HG02610 (cell line): ENCODE measurements around the gene SMIM13.

Experiments
- ATAC-seq: cut with Tn5 transposase; IDR thresholded peaks from one replicate; pipeline ENCODE4 v1.9.1; 2021; ENCODE audit warnings: mild to moderate bottlenecking, moderate library complexity; ENCODE audit not compliant: unreplicated experiment

Gene SMIM13

GRCh38 chr6:11093626-11094410 is at the start of gene SMIM13:
Gene SMIM13, plus strand, starts transcription at chr6:11093834. Its CDS starts 480 bp downstream, at chr6:11094314.
- ATAC-seq, result peak; percentile 93

DNA sequence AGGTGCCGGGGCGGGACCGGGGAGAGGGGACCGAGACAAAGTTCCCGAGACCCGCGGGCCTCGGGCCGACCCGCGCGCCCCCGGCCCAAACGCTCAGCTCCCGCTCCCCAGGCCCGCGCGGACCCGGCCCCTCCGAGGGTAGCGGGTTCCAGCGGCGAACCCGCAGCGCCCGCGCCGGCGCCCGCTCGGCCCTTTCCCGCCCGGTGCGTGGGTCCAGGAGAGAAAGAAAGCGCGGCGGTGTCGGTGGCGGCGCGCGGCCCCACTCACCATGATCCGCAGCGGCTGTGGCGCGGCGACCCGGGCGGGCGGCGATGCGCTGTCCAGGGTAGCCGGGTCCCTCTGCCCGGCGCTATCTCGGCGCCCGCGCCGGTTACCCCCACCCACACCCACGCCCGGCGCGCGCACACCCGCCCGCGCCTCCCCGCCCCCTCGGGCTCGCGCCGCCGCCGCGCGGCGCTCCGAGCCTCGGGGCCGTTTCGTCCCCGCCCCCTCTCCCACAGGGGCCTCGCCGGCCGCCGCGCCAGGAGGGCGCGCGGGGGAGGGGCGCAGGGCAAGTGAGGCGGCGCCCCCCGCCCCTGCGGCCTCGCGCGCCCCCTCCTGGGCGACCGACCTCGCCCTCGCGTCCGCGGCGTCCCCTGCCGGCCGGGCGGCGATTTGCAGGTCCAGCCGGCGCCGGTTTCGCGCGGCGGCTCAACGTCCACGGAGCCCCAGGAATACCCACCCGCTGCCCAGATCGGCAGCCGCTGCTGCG is 49.5 kb upstream of the SMIM13 start, which contains the start of gene ELOVL2:
Gene ELOVL2, minus strand, starts transcription at position 345 of the 751 bp plus-strand sequence. Its CDS starts 75 bp downstream, at position 270.
- no peak for ATAC-seq

- ATAC-seq, result no peak
Measured at GRCh38 chr6:11044712-11045167, 48.9 kb upstream of the SMIM13 start.

GRCh38 chr6:11050731-11051130 is 42.9 kb upstream of the SMIM13 start:
- no peak for ATAC-seq

- ATAC-seq, result no peak
Measured at GRCh38 chr6:11053307-11053706, 40.3 kb upstream of the SMIM13 start.

- no peak for ATAC-seq
Measured at GRCh38 chr6:11054722-11055121, 38.9 kb upstream of the SMIM13 start.

GRCh38 chr6:11055127-11055627 is 38.5 kb upstream of the SMIM13 start:
- no peak for ATAC-seq

- no peak for ATAC-seq
Measured at GRCh38 chr6:11056871-11057270, 36.8 kb upstream of the SMIM13 start.

DNA sequence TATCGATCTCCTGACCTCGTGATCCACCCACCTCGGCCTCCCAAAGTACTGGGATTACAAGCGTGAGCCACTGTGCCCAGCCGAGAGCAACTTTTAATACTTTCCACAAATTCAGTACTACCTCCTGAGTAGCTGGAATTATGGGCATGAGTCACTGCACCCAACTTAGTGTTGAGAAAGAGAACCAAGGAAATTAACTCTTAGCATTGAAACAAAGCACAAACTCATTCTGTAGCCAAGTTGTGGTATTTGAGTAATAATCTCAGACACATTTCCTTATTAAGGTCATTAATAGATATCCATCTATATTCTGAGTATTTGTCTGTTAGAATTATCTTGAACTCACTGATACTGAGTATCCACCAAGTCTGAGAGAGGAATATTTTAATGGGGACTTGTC is 35.2 kb upstream of the SMIM13 start:
- no peak for ATAC-seq

DNA sequence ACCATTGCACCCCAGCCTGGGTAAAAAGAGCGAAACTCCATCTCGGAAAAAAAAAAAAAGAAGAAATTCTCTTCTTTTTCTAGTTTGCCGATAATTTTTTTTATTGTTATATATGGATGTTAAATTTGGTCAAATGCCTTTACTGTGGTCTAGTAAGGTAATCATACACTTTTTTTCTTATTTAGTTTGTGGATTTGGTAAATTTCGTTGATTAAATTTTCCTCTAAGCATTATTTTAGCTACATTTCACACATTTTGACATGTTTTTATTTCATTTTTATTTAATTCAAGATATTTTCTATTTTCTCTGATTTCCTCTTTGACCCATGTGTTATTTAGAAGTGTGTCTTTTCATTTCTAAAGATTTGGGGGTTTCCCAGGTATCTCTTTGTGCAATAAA is 31.6 kb upstream of the SMIM13 start:
- no peak for ATAC-seq

GRCh38 chr6:11062715-11063114 is 30.9 kb upstream of the SMIM13 start:
- no peak for ATAC-seq

DNA sequence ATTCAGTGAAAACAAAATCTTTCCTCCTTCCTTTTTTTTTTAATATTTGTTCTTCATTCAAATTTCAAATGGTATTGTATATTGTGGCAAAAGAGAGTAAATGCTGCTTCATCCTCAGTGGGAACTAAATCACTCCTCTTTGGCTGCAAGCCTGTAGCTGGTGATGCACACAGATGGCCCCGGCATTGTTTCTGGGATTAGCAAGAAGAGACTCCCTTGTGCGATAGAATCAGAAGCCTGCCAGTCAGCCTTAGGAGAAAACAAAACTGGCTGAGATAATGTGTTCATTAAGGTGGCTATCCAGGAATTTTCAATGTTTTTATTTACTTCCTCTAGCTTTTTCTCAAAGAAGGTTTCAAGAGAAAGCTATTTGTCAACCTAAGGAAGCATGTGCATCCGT is 28.8 kb upstream of the SMIM13 start:
- no peak for ATAC-seq

- ATAC-seq, result no peak
Measured at GRCh38 chr6:11065436-11066202, 28.0 kb upstream of the SMIM13 start.

DNA sequence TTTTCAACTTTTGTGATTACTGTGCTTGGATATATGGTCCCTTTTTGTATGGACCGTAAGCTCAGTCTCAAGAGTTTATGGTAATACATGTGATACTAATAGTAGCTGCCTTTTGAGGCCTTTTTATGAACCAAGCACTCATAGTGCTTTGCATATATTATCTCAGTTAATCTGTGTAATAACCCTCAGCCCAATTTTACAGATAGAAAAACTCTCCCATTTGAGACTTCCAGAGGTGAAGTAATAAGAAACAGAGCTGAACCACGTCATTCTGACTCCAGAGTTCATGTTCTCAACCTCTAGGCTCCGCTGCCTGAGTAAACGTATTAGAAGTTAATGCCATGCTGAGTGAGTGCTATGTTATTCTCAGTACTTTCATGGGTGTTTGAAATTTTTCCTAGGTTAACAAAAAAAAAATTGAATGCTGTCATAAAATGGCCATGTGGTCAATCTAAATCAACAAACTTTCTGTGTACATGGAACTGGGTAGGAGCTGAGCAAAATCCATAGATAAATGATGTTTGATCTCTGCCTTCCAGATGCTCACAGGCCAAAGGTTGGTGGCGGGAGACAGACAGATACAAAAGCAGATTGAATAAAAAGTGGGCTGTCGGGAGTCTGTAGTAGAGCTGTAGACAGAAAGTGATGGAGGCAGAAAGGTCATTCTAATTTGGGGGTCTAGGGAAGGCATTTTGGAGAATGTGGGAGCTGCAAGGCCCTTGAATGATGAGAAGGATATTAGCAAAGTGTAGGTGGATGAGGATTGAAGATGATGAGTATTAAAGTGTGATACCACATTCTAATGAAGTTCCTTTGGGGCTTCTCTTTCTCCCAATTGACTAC is 26.9 kb upstream of the SMIM13 start:
- ATAC-seq, result no peak

GRCh38 chr6:11067348-11067747 is 26.3 kb upstream of the SMIM13 start:
- no peak for ATAC-seq

DNA sequence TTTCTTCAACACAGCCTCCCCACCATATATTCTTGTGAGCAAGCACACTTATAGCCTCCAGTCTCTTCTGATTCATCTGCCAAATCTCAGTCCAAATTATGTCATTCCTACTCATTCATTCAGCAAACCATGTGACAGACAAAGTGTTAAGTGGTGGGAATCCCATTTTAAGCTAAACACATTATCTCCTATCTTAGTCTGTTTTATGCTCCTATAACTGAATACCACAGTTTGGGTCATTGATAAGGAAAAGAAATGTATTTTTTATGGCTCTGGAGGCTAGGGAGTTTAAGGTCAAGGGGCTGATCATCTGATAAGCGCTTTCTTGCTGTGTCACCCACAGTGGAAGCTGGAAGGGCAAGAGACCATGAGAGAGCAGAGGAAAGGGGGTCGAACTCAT is 23.9 kb upstream of the SMIM13 start:
- ATAC-seq, result no peak

- ATAC-seq, result no peak
Measured at GRCh38 chr6:11072101-11072500, 21.5 kb upstream of the SMIM13 start.

GRCh38 chr6:11076540-11076939 is 17.1 kb upstream of the SMIM13 start:
- ATAC-seq, result no peak

- no peak for ATAC-seq
Measured at GRCh38 chr6:11078266-11078665, 15.4 kb upstream of the SMIM13 start.

DNA sequence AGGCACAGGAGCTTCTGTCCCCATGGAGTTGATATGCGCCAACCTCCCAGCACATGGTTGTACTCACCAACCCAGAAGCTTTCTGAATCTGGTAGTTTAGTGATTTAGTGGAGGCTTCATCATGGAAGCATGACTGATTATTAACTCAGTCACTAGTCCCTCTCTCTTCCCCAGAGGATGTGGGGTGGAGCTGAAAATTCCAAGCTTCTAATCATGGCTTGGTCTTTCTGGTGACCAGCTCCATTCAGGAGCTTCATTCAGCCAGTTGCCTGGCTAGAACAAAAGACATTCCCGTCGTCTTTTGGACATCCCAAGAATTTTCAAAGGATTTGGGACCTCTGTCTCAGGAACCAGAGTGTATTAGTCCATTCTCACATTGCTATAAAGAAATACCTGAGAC is 13.3 kb upstream of the SMIM13 start:
- ATAC-seq, result no peak
